Measurements from ENCODE around the gene FICD.

FICD gene

DNA sequence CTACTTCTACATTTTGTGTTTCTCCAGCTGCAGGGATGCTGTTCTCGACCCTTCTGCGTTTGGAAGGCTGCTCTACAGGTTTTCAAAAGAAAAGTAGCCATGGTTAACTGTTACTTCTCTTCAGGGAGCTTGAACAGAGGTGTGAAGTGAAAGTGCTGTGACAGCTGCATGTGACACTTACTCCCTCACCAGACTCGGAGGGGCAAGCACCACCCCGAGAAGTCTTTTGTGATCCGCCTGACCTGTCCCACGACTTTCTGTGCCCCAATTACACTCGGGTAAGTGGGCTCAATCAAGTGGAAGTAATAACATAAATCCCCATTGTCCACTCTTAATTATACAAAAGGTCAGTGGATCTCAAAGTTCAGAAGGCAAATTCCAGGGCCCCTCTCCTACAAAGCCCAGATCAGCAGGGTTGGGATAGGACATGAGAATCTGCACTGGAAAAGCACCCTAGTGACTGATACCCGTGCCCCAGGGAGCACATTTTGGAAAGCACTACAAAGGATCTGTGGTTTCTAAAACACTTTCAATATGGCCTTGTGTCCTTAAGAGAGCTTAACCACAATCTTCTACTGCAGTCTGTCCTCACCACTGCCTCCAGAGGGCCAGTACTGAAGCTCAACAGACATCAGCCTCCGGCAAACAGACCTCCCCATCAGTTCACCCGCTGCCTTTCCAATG, 11.5 kb downstream of the FICD start:
- POLR2A ChIA-PET: no interaction called here
- DNase-seq (ENCODE audit: extremely low spot score): no peak
- CTCF ChIA-PET: no interaction called here
- no peak for TF ChIP-seq CTCF (IDR thresholded peaks at IDR 0.05; ENCODE audit: control extremely low read depth, extremely low read depth, low read depth, missing control alignments)

- POLR2A ChIA-PET: no interaction called here
- no peak for TF ChIP-seq CTCF (IDR thresholded peaks at IDR 0.05; ENCODE audit: control extremely low read depth, extremely low read depth, low read depth, missing control alignments)
- CTCF ChIA-PET: no interaction called here
- DNase-seq (ENCODE audit: extremely low spot score): no peak
These were observed 12.1 kb downstream of the FICD start for GRCh38 chr12:108527166-108527496.

GRCh38 chr12:108530161-108530560, 15.1 kb downstream of the FICD start:
- ChIA-PET POLR2A (interaction anchor here (0.7 kb wide), 1 partner anchor 78 kb away, joined by 3 read pairs; no protein-coding TSS in a partner anchor), CTCF (interaction anchor here (0.9 to 1.5 kb wide), 3 partner anchors 11 to 22 kb away, joined by 3 read pairs; no protein-coding TSS in a partner anchor)
- no peak for TF ChIP-seq CTCF (IDR thresholded peaks at IDR 0.05; ENCODE audit: control extremely low read depth, extremely low read depth, low read depth, missing control alignments)
- no peak for DNase-seq (ENCODE audit: extremely low spot score)

- no peak for TF ChIP-seq CTCF (IDR thresholded peaks at IDR 0.05; ENCODE audit: control extremely low read depth, extremely low read depth, low read depth, missing control alignments)
- ChIA-PET POLR2A (interaction anchor here (0.5 to 1.1 kb wide), 2 partner anchors 8 to 30 kb away, joined by 3 to 5 read pairs; partner anchors contain the start of gene ISCU), CTCF (interaction anchor here (1.1 to 2.3 kb wide), 6 partner anchors 10 to 561 kb away, joined by 3 to 9 read pairs (median 4); partner anchors contain the start of gene ALKBH2)
- no peak for DNase-seq (ENCODE audit: extremely low spot score)
These were observed 17.1 kb downstream of the FICD start for GRCh38 chr12:108531929-108532848.

DNA sequence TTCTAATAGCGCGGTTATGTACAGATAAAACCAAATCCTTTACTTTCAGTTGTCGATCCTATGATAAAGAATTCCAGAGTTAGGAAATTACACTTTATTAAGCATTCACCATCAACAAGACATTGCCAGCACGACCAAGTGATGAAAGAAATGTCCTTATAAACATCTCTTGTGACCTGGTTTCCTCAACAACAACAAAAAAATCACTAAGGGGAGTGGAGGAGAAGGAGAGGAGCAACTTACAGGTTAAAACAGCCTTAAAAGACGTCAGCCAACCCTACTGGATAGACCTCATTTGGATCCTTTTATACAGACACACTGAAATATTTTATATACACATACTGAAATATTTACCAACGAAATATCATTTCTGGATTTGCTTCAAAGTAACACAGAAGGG, 23.1 kb downstream of the FICD start:
- no peak for DNase-seq (ENCODE audit: extremely low spot score)
- TF ChIP-seq CTCF (IDR thresholded peaks at IDR 0.05; ENCODE audit: control extremely low read depth, extremely low read depth, low read depth, missing control alignments): no peak
- ChIA-PET POLR2A (no interaction called here), CTCF (interaction anchor here (0.9 to 2.5 kb wide), 2 partner anchors 16 to 26 kb away, joined by 4 to 9 read pairs; no protein-coding TSS in a partner anchor)

GRCh38 chr12:108538616-108539195, 23.6 kb downstream of the FICD start:
- ChIA-PET CTCF (interaction anchor here (2.5 kb wide), 1 partner anchor 26 kb away, joined by 9 read pairs; no protein-coding TSS in a partner anchor), POLR2A (no interaction called here)
- no peak for TF ChIP-seq CTCF (IDR thresholded peaks at IDR 0.05; ENCODE audit: control extremely low read depth, extremely low read depth, low read depth, missing control alignments)
- no peak for DNase-seq (ENCODE audit: extremely low spot score)
